ENCODE measurements around the gene PAK4.

Gene PAK4

GRCh38 chr19:39132344-39132969, 6.9 kb downstream of the PAK4 start:
- Histone ChIP-seq H3K36me3 (ENCODE audit: low read depth) (no peaks in the 10 kb centered on the region), H3K27me3 (ENCODE audit: insufficient read depth, poor library complexity, severe bottlenecking) (no peaks in the 10 kb centered on the region), H3K4me1 (ENCODE audit: insufficient read depth, poor library complexity, severe bottlenecking) (no peaks in the 10 kb centered on the region), H3K27ac (ENCODE audit: poor library complexity, severe bottlenecking) (no peak overlapping the region), H3K9me3 (ENCODE audit: severe bottlenecking) (no peaks in the 10 kb centered on the region), H3K4me3 (ENCODE audit: severe bottlenecking) (no peak overlapping the region)
- ATAC-seq (ENCODE audit: low read depth) (no peak), DNase-seq (ENCODE audit: low spot score) (no peak)
- no peak for TF ChIP-seq CTCF (IDR thresholded peaks at IDR 0.05; ENCODE audit: poor library complexity, severe bottlenecking)

- H3K4me1 ChIP-seq (ENCODE audit: insufficient read depth, poor library complexity, severe bottlenecking) = no peaks in the 10 kb centered on the region
- H3K27me3 ChIP-seq (ENCODE audit: insufficient read depth, poor library complexity, severe bottlenecking) = no peaks in the 10 kb centered on the region
- H3K4me3 ChIP-seq (ENCODE audit: severe bottlenecking) = no peak overlapping the region
- no peak for ATAC-seq (ENCODE audit: low read depth)
- no peaks in the 10 kb centered on the region for H3K36me3 ChIP-seq (ENCODE audit: low read depth)
- H3K9me3 ChIP-seq (ENCODE audit: severe bottlenecking) = no peaks in the 10 kb centered on the region
- TF ChIP-seq CTCF (IDR thresholded peaks at IDR 0.05; ENCODE audit: poor library complexity, severe bottlenecking) = no peak
- no peak for DNase-seq (ENCODE audit: low spot score)
- H3K27ac ChIP-seq (ENCODE audit: poor library complexity, severe bottlenecking) = no peak overlapping the region
Observed at GRCh38 chr19:39133431-39134270, 8.1 kb downstream of the PAK4 start.

- Histone ChIP-seq H3K36me3 (ENCODE audit: low read depth) (no peaks in the 10 kb centered on the region), H3K4me3 (ENCODE audit: severe bottlenecking) (no peak overlapping the region), H3K4me1 (ENCODE audit: insufficient read depth, poor library complexity, severe bottlenecking) (no peaks in the 10 kb centered on the region), H3K27ac (ENCODE audit: poor library complexity, severe bottlenecking) (no peak overlapping the region), H3K27me3 (ENCODE audit: insufficient read depth, poor library complexity, severe bottlenecking) (no peaks in the 10 kb centered on the region), H3K9me3 (ENCODE audit: severe bottlenecking) (no peaks in the 10 kb centered on the region)
- no peak for TF ChIP-seq CTCF (IDR thresholded peaks at IDR 0.05; ENCODE audit: poor library complexity, severe bottlenecking)
- ATAC-seq (ENCODE audit: low read depth) (no peak), DNase-seq (ENCODE audit: low spot score) (no peak)
Observed at GRCh38 chr19:39135701-39136100, 10.1 kb downstream of the PAK4 start.

- no peak for DNase-seq (ENCODE audit: low spot score)
- no peaks in the 10 kb centered on the region for H3K4me1 ChIP-seq (ENCODE audit: insufficient read depth, poor library complexity, severe bottlenecking)
- peak; percentile 32; the same call in 1 of the 3 replicates for ATAC-seq (ENCODE audit: low read depth)
- H3K27me3 ChIP-seq (ENCODE audit: insufficient read depth, poor library complexity, severe bottlenecking) = no peaks in the 10 kb centered on the region
- no peak for TF ChIP-seq CTCF (IDR thresholded peaks at IDR 0.05; ENCODE audit: poor library complexity, severe bottlenecking)
- H3K27ac ChIP-seq (ENCODE audit: poor library complexity, severe bottlenecking) = no peak overlapping the region
- H3K36me3 ChIP-seq (ENCODE audit: low read depth) = no peaks in the 10 kb centered on the region
- no peaks in the 10 kb centered on the region for H3K9me3 ChIP-seq (ENCODE audit: severe bottlenecking)
- H3K4me3 ChIP-seq (ENCODE audit: severe bottlenecking) = no peak overlapping the region
Observed at GRCh38 chr19:39136225-39136940, 10.8 kb downstream of the PAK4 start.

All from RWPE2 (cell line).